Measurements from ENCODE around the gene PRKCE. TPM values are rescaled to one million over a fixed set of nuclear protein-coding genes. Genes with fewer than 3 reads are reported as not detected.

The PRKCE gene
- total and polyA plus RNA-seq, 2 donors (not counting 1 experiment from before 2014, with no cell fraction given), result 14.1 to 19.0 TPM

- no peak overlapping the region for H3K27ac ChIP-seq (ENCODE audit: insufficient read depth, low read length)
- DNase-seq (ENCODE audit: low read depth in 2 of 2), result no peak
- no peak overlapping the region for H2AFZ ChIP-seq (ENCODE audit: low read length)
- no peaks in the 10 kb centered on the region for H3K9me3 ChIP-seq (ENCODE audit: control insufficient read depth, insufficient read depth, low read depth, low read length)
- H3K79me2 ChIP-seq (ENCODE audit: control insufficient read depth, insufficient read depth, low read length), result no peaks in the 10 kb centered on the region
- H3K4me3 ChIP-seq (replicated peaks in 1 of 4; ENCODE audit: control extremely low read depth in 1 of 4, insufficient read depth in 1 of 4, low read depth in 3 of 4, low read length in 4 of 4), result no peak overlapping the region
- no peaks in the 10 kb centered on the region for H3K27me3 ChIP-seq (ENCODE audit: control insufficient read depth, insufficient read depth, low read length)
- no peak overlapping the region for H3K9ac ChIP-seq (ENCODE audit: insufficient read depth, low read length)
- H3K36me3 ChIP-seq (ENCODE audit: control insufficient read depth, insufficient read depth, low read length), result no peaks in the 10 kb centered on the region
- TF ChIP-seq CTCF (conservative IDR thresholded peaks at IDR 0.05 in 1 of 2, IDR thresholded peaks at IDR 0.05 in 1 of 2; ENCODE audit: low read depth in 1 of 2, low read length in 2 of 2) (no peak), EZH2 (IDR thresholded peaks at IDR 0.05; ENCODE audit: low read length, missing control alignments) (no peak)
- H3K4me2 ChIP-seq (ENCODE audit: extremely low read depth, insufficient read depth, low read length), result no peak overlapping the region
- no peaks in the 10 kb centered on the region for H3K4me1 ChIP-seq (ENCODE audit: control insufficient read depth, extremely low read depth, insufficient read depth, low read length)
- H4K20me1 ChIP-seq (ENCODE audit: control insufficient read depth, extremely low read depth, insufficient read depth, low read length), result no peaks in the 10 kb centered on the region
Measured at GRCh38 chr2:45716915-45717314, 65.4 kb downstream of the PRKCE start.

DNA sequence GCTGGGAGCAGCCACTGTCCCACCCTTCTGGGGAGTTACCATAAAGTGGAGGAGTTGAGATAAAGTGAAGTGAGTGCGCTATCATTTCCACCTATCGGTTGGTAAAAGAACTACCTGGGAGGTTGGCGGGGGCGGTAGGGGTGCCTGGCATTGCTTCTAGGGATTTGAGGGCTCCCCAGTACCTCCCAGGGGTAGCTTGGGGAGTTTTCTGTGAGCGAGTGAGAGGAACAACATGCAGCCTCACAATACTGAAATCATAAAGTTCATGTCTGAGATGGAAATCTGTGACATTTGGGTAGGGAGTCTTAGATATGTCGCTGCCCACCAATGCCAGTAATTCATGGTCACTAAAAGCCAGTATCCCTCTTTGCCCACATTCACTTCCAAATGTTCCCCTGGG lies 68.7 kb downstream of the PRKCE start:
- H3K9me3 ChIP-seq (ENCODE audit: control insufficient read depth, insufficient read depth, low read depth, low read length), result no peaks in the 10 kb centered on the region
- no peak overlapping the region for H3K4me2 ChIP-seq (ENCODE audit: extremely low read depth, insufficient read depth, low read length)
- no peak for DNase-seq (ENCODE audit: low read depth in 2 of 2)
- H3K4me3 ChIP-seq (replicated peaks in 1 of 4; ENCODE audit: control extremely low read depth in 1 of 4, insufficient read depth in 1 of 4, low read depth in 3 of 4, low read length in 4 of 4), result no peak overlapping the region
- no peak overlapping the region for H3K27ac ChIP-seq (ENCODE audit: insufficient read depth, low read length)
- H3K36me3 ChIP-seq (ENCODE audit: control insufficient read depth, insufficient read depth, low read length), result no peaks in the 10 kb centered on the region
- no peaks in the 10 kb centered on the region for H3K27me3 ChIP-seq (ENCODE audit: control insufficient read depth, insufficient read depth, low read length)
- TF ChIP-seq CTCF (conservative IDR thresholded peaks at IDR 0.05 in 1 of 2, IDR thresholded peaks at IDR 0.05 in 1 of 2; ENCODE audit: low read depth in 1 of 2, low read length in 2 of 2), result no peak
- no peak for TF ChIP-seq EZH2 (IDR thresholded peaks at IDR 0.05; ENCODE audit: low read length, missing control alignments)
- H3K79me2 ChIP-seq (ENCODE audit: control insufficient read depth, insufficient read depth, low read length), result no peaks in the 10 kb centered on the region
- H3K4me1 ChIP-seq (ENCODE audit: control insufficient read depth, extremely low read depth, insufficient read depth, low read length), result no peaks in the 10 kb centered on the region
- no peaks in the 10 kb centered on the region for H4K20me1 ChIP-seq (ENCODE audit: control insufficient read depth, extremely low read depth, insufficient read depth, low read length)
- no peak overlapping the region for H3K9ac ChIP-seq (ENCODE audit: insufficient read depth, low read length)
- H2AFZ ChIP-seq (ENCODE audit: low read length), result no peak overlapping the region

GRCh38 chr2:45721150-45721549 lies 69.7 kb downstream of the PRKCE start:
- Histone ChIP-seq H3K4me1 (ENCODE audit: control insufficient read depth, extremely low read depth, insufficient read depth, low read length) (no peaks in the 10 kb centered on the region), H3K4me3 (replicated peaks in 1 of 4; ENCODE audit: control extremely low read depth in 1 of 4, insufficient read depth in 1 of 4, low read depth in 3 of 4, low read length in 4 of 4) (no peak overlapping the region), H4K20me1 (ENCODE audit: control insufficient read depth, extremely low read depth, insufficient read depth, low read length) (no peaks in the 10 kb centered on the region), H3K79me2 (ENCODE audit: control insufficient read depth, insufficient read depth, low read length) (no peaks in the 10 kb centered on the region), H3K36me3 (ENCODE audit: control insufficient read depth, insufficient read depth, low read length) (no peaks in the 10 kb centered on the region), H3K4me2 (ENCODE audit: extremely low read depth, insufficient read depth, low read length) (no peak overlapping the region), H3K9me3 (ENCODE audit: control insufficient read depth, insufficient read depth, low read depth, low read length) (no peaks in the 10 kb centered on the region), H3K27ac (ENCODE audit: insufficient read depth, low read length) (no peak overlapping the region), H3K9ac (ENCODE audit: insufficient read depth, low read length) (no peak overlapping the region), H2AFZ (ENCODE audit: low read length) (no peak overlapping the region), H3K27me3 (ENCODE audit: control insufficient read depth, insufficient read depth, low read length) (no peaks in the 10 kb centered on the region)
- no peak for TF ChIP-seq CTCF (conservative IDR thresholded peaks at IDR 0.05 in 1 of 2, IDR thresholded peaks at IDR 0.05 in 1 of 2; ENCODE audit: low read depth in 1 of 2, low read length in 2 of 2)
- TF ChIP-seq EZH2 (IDR thresholded peaks at IDR 0.05; ENCODE audit: low read length, missing control alignments), result no peak
- DNase-seq (ENCODE audit: low read depth in 2 of 2), result no peak

Data from fibroblast of lung (primary cell).